ENCODE measurements around the gene ANKRD10. TPM values are rescaled to one million over a fixed set of nuclear protein-coding genes. Genes with fewer than 3 reads are reported as not detected.

Gene ANKRD10
- total and polyA plus RNA-seq, 3 donors from 2014 or later, result 65.2 to 180 (median 132) TPM

DNA sequence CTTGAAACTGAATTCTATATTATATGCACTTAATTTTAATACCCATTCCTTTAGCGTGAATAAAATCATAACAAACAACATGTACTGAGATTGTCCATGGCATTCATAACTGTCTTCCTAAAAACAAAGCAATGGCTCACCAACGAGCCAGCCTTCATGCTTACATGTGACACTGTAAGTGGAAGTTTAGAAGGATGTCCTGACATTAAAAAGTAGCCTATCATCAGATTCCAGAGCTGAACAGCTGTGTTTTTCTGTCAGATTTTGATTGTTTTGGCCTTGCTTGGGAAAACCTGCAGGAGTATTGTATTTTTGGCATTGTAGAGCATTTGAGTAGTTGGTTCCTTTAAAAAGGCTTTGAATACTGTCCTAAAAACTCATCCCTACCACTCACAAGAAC, 21.3 kb downstream of the ANKRD10 start:
- TF ChIP-seq CTCF (IDR thresholded peaks at IDR 0.05) (no peak), POLR2A (IDR thresholded peaks at IDR 0.05) (no peak)
- H3K4me1 ChIP-seq, result no peaks in the 10 kb centered on the region
- no peaks in the 10 kb centered on the region for H3K27me3 ChIP-seq
- H3K4me3 ChIP-seq, result no peak overlapping the region
- no peak for DNase-seq
- H3K36me3 ChIP-seq (ENCODE audit: low read depth, missing control alignments), result no peaks in the 10 kb centered on the region
- no peaks in the 10 kb centered on the region for H3K9me3 ChIP-seq
- intact Hi-C loops (cut with DNase I; ENCODE audit: low total_unique reads), result no loop called here
- no peak overlapping the region for H3K27ac ChIP-seq
- WGBS, 2 donors, result 66 to 68% methylated on average over 2 of the region's 2 CpGs

- no peak for TF ChIP-seq CTCF (IDR thresholded peaks at IDR 0.05)
- TF ChIP-seq POLR2A (IDR thresholded peaks at IDR 0.05), result no peak
- intact Hi-C loops (cut with DNase I; ENCODE audit: low total_unique reads), result no loop called here
- WGBS, 2 donors, result 70 to 72% methylated on average over 8 of the region's 8 CpGs
- Histone ChIP-seq H3K36me3 (ENCODE audit: low read depth, missing control alignments) (no peaks in the 10 kb centered on the region), H3K4me1 (no peaks in the 10 kb centered on the region), H3K4me3 (no peak overlapping the region), H3K9me3 (no peaks in the 10 kb centered on the region), H3K27me3 (no peaks in the 10 kb centered on the region), H3K27ac (no peak overlapping the region)
- DNase-seq, result no peak
These were observed 24.3 kb downstream of the ANKRD10 start for GRCh38 chr13:110890279-110891165.

- intact Hi-C loops (cut with DNase I; ENCODE audit: low total_unique reads), result no loop called here
- H3K27ac ChIP-seq, result peak overlapping the region in 1 of 2 donors; percentile 8
These were observed 26.5 kb downstream of the ANKRD10 start for GRCh38 chr13:110888390-110888789.

GRCh38 chr13:110887597-110888333, 27.1 kb downstream of the ANKRD10 start:
- TF ChIP-seq POLR2A (IDR thresholded peaks at IDR 0.05) (no peak), CTCF (IDR thresholded peaks at IDR 0.05) (no peak)
- Histone ChIP-seq H3K36me3 (ENCODE audit: low read depth, missing control alignments) (no peaks in the 10 kb centered on the region), H3K4me1 (no peaks in the 10 kb centered on the region), H3K27me3 (no peaks in the 10 kb centered on the region), H3K27ac (peak overlapping the region in 1 of 2 donors; percentile 8), H3K4me3 (no peak overlapping the region), H3K9me3 (no peaks in the 10 kb centered on the region)
- no peak for DNase-seq
- intact Hi-C loops (cut with DNase I; ENCODE audit: low total_unique reads), result no loop called here
- WGBS, 2 donors, result 51 to 56% methylated on average over 9 of the region's 9 CpGs

More at GRCh38 chr13:110888390-110888789, 26.5 kb downstream of the ANKRD10 start:
- 44 to 53% methylated on average over 3 of the region's 3 CpGs for WGBS, 2 donors
- no peaks in the 10 kb centered on the region for H3K36me3 ChIP-seq (ENCODE audit: low read depth, missing control alignments)
- no peaks in the 10 kb centered on the region for H3K4me1 ChIP-seq
- H3K4me3 ChIP-seq, result no peak overlapping the region
- TF ChIP-seq POLR2A (IDR thresholded peaks at IDR 0.05), result no peak
- no peak for TF ChIP-seq CTCF (IDR thresholded peaks at IDR 0.05)
- no peak for DNase-seq
- H3K9me3 ChIP-seq, result no peaks in the 10 kb centered on the region
- H3K27me3 ChIP-seq, result no peaks in the 10 kb centered on the region
